Pancreas (tissue), 10 donors: ENCODE measurements around the gene CD80. TPM values are rescaled to one million over a fixed set of nuclear protein-coding genes. Genes with fewer than 3 reads are reported as not detected.

Experiments
- ATAC-seq, 4 donors: fragments of 200-7000 bp; cut with Tn5 transposase; one replicate each; pipeline versions ENCODE4 v1.8.0 to v1.9.1; 2020; ENCODE audit warnings: mild to moderate bottlenecking in 4 of 4, moderate library complexity in 4 of 4
- DNase-seq, 6 donors: peaks; one replicate each; pipeline ENCODE4 v3.0.0-alpha.2; 2020
- FAIRE-seq: peaks from 2 replicates; lab custom pipeline; 2012; peaks lifted over from hg19 to GRCh38; lab: Jason Lieb, UNC
- H3K27ac ChIP-seq, 4 donors: fragments of 200-600 bp; sonication (generic); 1 replicate in 3 of 4; 2 replicates in 1 of 4; pipeline versions ENCODE4 v1.5.0 to v1.8.0; 2020
- H3K27me3 ChIP-seq, 4 donors: fragments of 200-600 bp; one replicate each; pipeline ENCODE4 v1.8.0; 2021
- H3K36me3 ChIP-seq, 3 donors: fragments of 200-600 bp; sonication (generic) in 1 of 3; one replicate each; pipeline versions ENCODE4 v1.5.0 to v1.8.0; 2020 to 2021
- H3K4me1 ChIP-seq, 3 donors: fragments of 200-600 bp; one replicate each; pipeline ENCODE4 v1.8.0; 2021
- H3K4me3 ChIP-seq, 4 donors: fragments of 200-600 bp; sonication (generic) in 2 of 4; one replicate each; pipeline versions ENCODE4 v1.5.0 to v1.8.0; 2020 to 2021
- H3K9me3 ChIP-seq, 4 donors: fragments of 200-600 bp; one replicate each; pipeline ENCODE4 v1.8.0; 2021
- CTCF ChIP-seq, 4 donors: fragments of 200-600 bp; sonication (generic) in 3 of 4; IDR thresholded peaks; one replicate each; pipeline versions ENCODE4 v1.5.0 to v1.8.0; 2021; ENCODE audit warnings: antibody characterized with exemption in 4 of 4
- WGBS, 2 donors: extraction: QIAGEN DNeasy Blood & Tissue Kit; methylation state at CpG; one replicate each; pipeline ENCODE4 v1.1.7; 2013; 5-methylcytosine and 5-hydroxymethylcytosine counted together
- intact Hi-C, 3 donors: fragments of 100-400 bp; cut with DNase I; formaldehyde crosslinking; loops; one replicate each; pipeline versions ENCODE4 v1.11.1 to v1.14.2; 2022
- polyA plus RNA-seq, 2 donors: library from polyadenylated mRNA; stranded (reverse); fragments of 200-250 nt; gene quantifications; one replicate each; pipeline ENCODE4 v1.2.3, GENCODE V29; 2013
- total RNA-seq, 6 donors: library from RNA; stranded (reverse); fragmentation: NEBNext Ultra II Directional in 4 of 6; extraction: Animal tissue kit (Norgen Biotek cat#: 25700) in 4 of 6; gene quantifications; one replicate each; pipeline versions ENCODE4 v1.2.1 to v1.2.4, GENCODE V29; 2021 to 2023
- donor health status: healthy with polysubstance abuse.
- donor health status: DM: no; HTN: no; CAD: no; lungs with moderate emphysema.
- donor health status: DM: no; HTN: no; CAD: no.
- donor health status: control.
- donor health status: control.
- donor health status: Bipolar disorder and iron deficiency.
- donor health status: DM: yes; HTN: yes; CAD: no.
- donor health status: DM: no; HTN: no; CAD: no.
- donor health status: DM: no; HTN: no; CAD: no.
- donor health status: DM: yes; HTN: yes; CAD: no.

Gene CD80
- total and polyA plus RNA-seq, 8 donors: 0.14 to 0.66 (median 0.32) TPM; not detected in 1

GRCh38 chr3:119585208-119585607, 25.8 kb upstream of the CD80 start:
- H3K27ac ChIP-seq: no peak overlapping the region
- 93 to 97% methylated on average over 10 of the region's 10 CpGs for WGBS, 2 donors
- no peak for DNase-seq
- H3K9me3 ChIP-seq: no peaks in the 10 kb centered on the region
- ATAC-seq: no peak
- H3K4me1 ChIP-seq: no peaks in the 10 kb centered on the region
- no peaks in the 10 kb centered on the region for H3K36me3 ChIP-seq
- intact Hi-C loops: no loop called here
- TF ChIP-seq CTCF (IDR thresholded peaks at IDR 0.05): no peak
- FAIRE-seq: no peak
- no peaks in the 10 kb centered on the region for H3K27me3 ChIP-seq
- H3K4me3 ChIP-seq: no peak overlapping the region

GRCh38 chr3:119582178-119582577, 22.8 kb upstream of the CD80 start:
- FAIRE-seq: no peak
- no peak for DNase-seq
- no peaks in the 10 kb centered on the region for H3K36me3 ChIP-seq
- H3K9me3 ChIP-seq: no peaks in the 10 kb centered on the region
- intact Hi-C loops: no loop called here
- WGBS, 2 donors: 89 to 94% methylated on average over 6 of the region's 6 CpGs
- no peak for TF ChIP-seq CTCF (IDR thresholded peaks at IDR 0.05)
- no peaks in the 10 kb centered on the region for H3K27me3 ChIP-seq
- H3K27ac ChIP-seq: no peak overlapping the region
- H3K4me3 ChIP-seq: no peak overlapping the region
- ATAC-seq: no peak
- H3K4me1 ChIP-seq: peaks cover 0 to 6% (median 0%) of the 10 kb centered on the region in 3 donors

GRCh38 chr3:119580067-119580760, 20.8 kb upstream of the CD80 start:
- Histone ChIP-seq H3K4me1 (peaks cover 0 to 6% (median 0%) of the 10 kb centered on the region in 3 donors), H3K27ac (peak overlapping the region; percentile 82 to 91 (median 89)), H3K9me3 (no peaks in the 10 kb centered on the region), H3K36me3 (no peaks in the 10 kb centered on the region), H3K4me3 (peak overlapping the region; percentile 40 to 69 (median 52)), H3K27me3 (no peaks in the 10 kb centered on the region)
- no peak for TF ChIP-seq CTCF (IDR thresholded peaks at IDR 0.05)
- DNase-seq: peak in 3 of 6 donors; percentile 18 to 34 (median 24)
- intact Hi-C loops: no loop called here
- FAIRE-seq: no peak
- 15 to 19% methylated on average over 16 of the region's 16 CpGs for WGBS, 2 donors
- peak; percentile 35 to 74 (median 54) for ATAC-seq

- FAIRE-seq: no peak
- 0% methylated on average over 68 of the region's 68 CpGs for WGBS, 2 donors
- no peaks in the 10 kb centered on the region for H3K36me3 ChIP-seq
- H3K27ac ChIP-seq: peak within 1 kb of the TSS; percentile 82 to 91 (median 89)
- peak; percentile 94 to 98 (median 96) for ATAC-seq
- no peaks in the 10 kb centered on the region for H3K9me3 ChIP-seq
- intact Hi-C loops: no loop called here
- DNase-seq: peak; percentile 86 to 94 (median 89)
- H3K4me1 ChIP-seq: peaks cover 0 to 6% (median 0%) of the 10 kb centered on the region in 3 donors
- H3K4me3 ChIP-seq: peak within 1 kb of the TSS; percentile 40 to 69 (median 52)
- H3K27me3 ChIP-seq: no peaks in the 10 kb centered on the region
- TF ChIP-seq CTCF (IDR thresholded peaks at IDR 0.05): no peak
These were observed 20.1 kb upstream of the CD80 start, which contains the start of gene ADPRH for GRCh38 chr3:119579366-119580066. TSS of gene ADPRH (plus strand) at chr3:119579492. CDS start at chr3:119582170, 2,678 bp downstream.
